ENCODE results near the gene SOCS1. TPM values are rescaled to one million over a fixed set of nuclear protein-coding genes. Genes with fewer than 3 reads are reported as not detected.

SOCS1 gene
- total and polyA plus RNA-seq, 2 of the 4 experiments (the other 2 are of a cell fraction), result 2.0 to 22.0 TPM

DNA sequence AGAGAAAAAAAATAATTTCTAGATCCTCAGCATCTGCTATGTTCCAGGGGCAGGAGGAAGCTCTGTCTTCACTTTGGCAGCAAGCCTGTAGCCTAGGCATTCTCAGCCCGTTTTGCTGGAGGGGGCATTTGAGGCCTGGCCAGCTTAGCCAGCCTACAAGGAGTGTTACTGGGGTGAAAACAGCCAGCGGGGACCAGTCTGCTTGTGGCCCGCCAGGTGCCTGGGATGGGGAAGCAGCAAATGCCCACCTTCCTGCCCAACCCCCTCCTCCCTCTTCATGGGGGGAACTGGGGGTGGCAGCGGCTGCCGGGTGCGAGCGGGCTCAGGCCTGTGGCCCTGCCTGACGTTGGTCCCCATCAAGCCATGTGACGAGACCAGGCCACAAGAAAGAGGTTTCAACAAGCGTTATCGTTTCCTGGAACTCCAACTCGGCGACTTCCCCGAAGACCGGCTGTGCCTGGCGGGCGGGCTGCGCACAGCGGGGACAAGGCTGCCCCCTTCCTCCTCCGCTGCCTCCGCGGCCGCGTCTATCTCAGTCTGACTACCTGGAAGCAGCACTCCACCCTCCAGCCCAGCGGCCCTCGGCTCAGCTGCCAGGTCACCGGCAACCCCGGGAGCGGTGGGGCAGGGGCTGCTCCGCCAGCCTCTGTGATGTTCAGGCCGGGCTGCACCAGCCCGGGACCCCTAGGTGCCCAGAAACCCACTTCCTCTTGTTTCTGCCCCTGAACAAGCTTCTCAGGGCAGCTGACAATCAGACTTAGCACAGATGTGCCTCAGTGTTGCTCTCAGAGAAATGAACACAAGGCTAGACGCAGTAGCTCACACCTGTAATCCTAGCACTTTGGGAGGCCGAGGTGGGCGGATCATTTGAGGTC is 22.9 kb downstream of the SOCS1 start:
- Histone ChIP-seq H4K91ac (ENCODE audit: insufficient read depth, low read depth, low read length) (no peak overlapping the region), H3K18ac (ENCODE audit: low read depth, low read length) (no peak overlapping the region), H2AFZ (replicated peaks; ENCODE audit: low read length, poor library complexity) (no peak overlapping the region), H3K56ac (ENCODE audit: extremely low read depth, insufficient read depth, low read length) (no peak overlapping the region), H2BK5ac (ENCODE audit: low read depth, low read length, poor library complexity, severe bottlenecking) (no peak overlapping the region), H3K4me3 (ENCODE audit: insufficient read depth, low read depth, low read length) (no peak overlapping the region), H2BK20ac (ENCODE audit: low read depth, low read length) (peak overlapping the region; percentile 6; the same call in 1 of the 2 replicates), H3K9me1 (ENCODE audit: insufficient read depth, low read length) (no peaks in the 10 kb centered on the region; the same call in 1 of the 2 replicates), H3K23ac (ENCODE audit: low read depth, low read length) (no peak overlapping the region), H3K9me3 (ENCODE audit: control insufficient read depth, insufficient read depth, low read length) (no peaks in the 10 kb centered on the region), H4K5ac (ENCODE audit: low read depth, low read length) (no peak overlapping the region), H3K14ac (replicated peaks; ENCODE audit: low read depth, low read length) (no peak overlapping the region; the same call in 1 of the 2 replicates), H3K27me3 (ENCODE audit: control insufficient read depth, insufficient read depth, low read length) (no peaks in the 10 kb centered on the region; the same call in 1 of the 2 replicates), H3K36me3 (ENCODE audit: control insufficient read depth, insufficient read depth, low read length) (no peaks in the 10 kb centered on the region), H3K4me2 (ENCODE audit: low read depth, low read length) (no peak overlapping the region), H3K79me1 (ENCODE audit: low read depth in 1 of 2, low read length in 2 of 2) (no peaks in the 10 kb centered on the region), H2AK9ac (replicated peaks; ENCODE audit: low read depth, low read length, poor library complexity) (peak overlapping the region; percentile 65), H3K27ac (ENCODE audit: insufficient read depth, low read length) (no peak overlapping the region), H3K4ac (ENCODE audit: low read depth, low read length) (no peak overlapping the region), H4K8ac (ENCODE audit: low read depth in 2 of 2, low read length in 2 of 2) (no peak overlapping the region), H3K4me1 (ENCODE audit: control insufficient read depth, insufficient read depth, low read length) (peaks cover 2% of the 10 kb centered on the region; the same call in 1 of the 2 replicates), H2BK120ac (ENCODE audit: low read depth, low read length) (0 out of 2 replicates have a peak overlapping the region, but pooled peaks have one; percentile 23), H2BK15ac (ENCODE audit: low read depth, low read length) (no peak overlapping the region), H3K9ac (ENCODE audit: low read depth, low read length) (no peak overlapping the region), H4K20me1 (ENCODE audit: insufficient read depth, low read length) (no peaks in the 10 kb centered on the region), H2AK5ac (ENCODE audit: low read depth, low read length) (peak overlapping the region; percentile 54)
- intact Hi-C loops (cut with micrococcal nuclease) (no loop called here), in situ Hi-C loops (cut with MboI; ENCODE audit: low sequenced_read_pairs) (no loop called here), dilution Hi-C loops (cut with HindIII; ENCODE audit: low sequenced_read_pairs, unreplicated experiment) (no loop called here)
- no TSS peak for BruUV-seq (replicated peaks)
- 84% methylated on average over 16 of the region's 35 CpGs; no CpG with 5 or more reads in 1 of the 2 experiments for WGBS, 2 experiments (ENCODE audit: extremely low coverage in 2 of 2, insufficient read length in 1 of 2)
- ChIA-PET CTCF (no interaction called here), POLR2A (ENCODE audit: unreplicated experiment) (no interaction called here)
- ATAC-seq (ENCODE audit: low read depth) (no peak), DNase-seq (no peak)
- TF ChIP-seq MAZ (IDR thresholded peaks at IDR 0.05; ENCODE audit: borderline replicate concordance, low read depth, low read length) (no peak), CTCF (conservative IDR thresholded peaks at IDR 0.05; ENCODE audit: low read depth, low read length) (no peak)

Data from IMR-90 (cell line).